Endothelial cell of umbilical vein (primary cell): ENCODE measurements around the gene TTC13. TPM values are rescaled to one million over a fixed set of nuclear protein-coding genes. Genes with fewer than 3 reads are reported as not detected.

ENCODE experiments used
- BruUV-seq: library from RNA; stranded (reverse); fragments of 400-500 nt; replicated peaks from 2 replicates; lab custom pipeline; 2021; lab: Mats Ljungman, UMichigan
- CTCF ChIA-PET: fragments of 300-600, 350-600 bp; sonication (Branson Sonifier 250); formaldehyde crosslinking; loops from one replicate; lab custom pipeline; 2021; ENCODE audit warnings: antibody characterized with exemption, inconsistent platforms; lab: Charles Lee
- POLR2A ChIA-PET: fragments of 300-600, 350-600 bp; sonication (Branson Sonifier 250); formaldehyde crosslinking; loops from one replicate; lab custom pipeline; 2021; ENCODE audit warnings: antibody characterized with exemption, inconsistent platforms; lab: Charles Lee
- DNase-seq: peaks from one replicate; pipeline ENCODE4 v3.0.0-alpha.2; 2011; ENCODE audit warnings: low read depth, low spot score
- FAIRE-seq: peaks from 2 replicates; lab custom pipeline; 2011; peaks lifted over from hg19 to GRCh38; lab: Jason Lieb, UNC
- H2AFZ ChIP-seq: 2 replicates; pipeline ENCODE4 v1.6.0; 2012; ENCODE audit warnings: low read depth, low read length, control low read depth, inconsistent platforms
- H3K27ac ChIP-seq: 2 replicates; pipeline ENCODE4 v1.5.1; 2011; ENCODE audit warnings: low read depth, mild to moderate bottlenecking, control low read depth, low read length, moderate library complexity; ENCODE audit not compliant: insufficient read depth
- H3K27me3 ChIP-seq, 2 experiments: 2 replicates each; pipeline versions ENCODE4 v1.6.0 to v1.6.1; 2011; ENCODE audit warnings: low read length in 2 of 2, mixed read lengths in 1 of 2; ENCODE audit not compliant: control insufficient read depth in 2 of 2, insufficient read depth in 2 of 2
- H3K36me3 ChIP-seq, 2 experiments: 2 replicates in 1 of 2; 3 replicates in 1 of 2; pipeline ENCODE4 v1.5.1; 2011; ENCODE audit warnings: low read length in 2 of 2, mild to moderate bottlenecking in 1 of 2, moderate library complexity in 1 of 2; ENCODE audit not compliant: control insufficient read depth in 2 of 2, insufficient read depth in 2 of 2; ENCODE audit errors: extremely low read depth in 1 of 2
- H3K4me1 ChIP-seq: 3 replicates; pipeline ENCODE4 v1.5.1; 2011; ENCODE audit warnings: mild to moderate bottlenecking, low read length; ENCODE audit not compliant: control insufficient read depth, insufficient read depth; ENCODE audit errors: extremely low read depth
- H3K4me2 ChIP-seq: 2 replicates; pipeline ENCODE4 v1.6.1; 2011; ENCODE audit warnings: low read length, control low read depth, mixed read lengths; ENCODE audit not compliant: insufficient read depth
- H3K4me3 ChIP-seq, 3 experiments: fragments of 200-600 bp in 1 of 3; sonication (generic), shearing (Covaris generic) in 1 of 3; replicated peaks in 1 of 3; 2 replicates each; pipeline ENCODE4 v1.5.1; 2011 to 2016; ENCODE audit warnings: control low read depth in 3 of 3, low read length in 3 of 3, mild to moderate bottlenecking in 2 of 3, inconsistent platforms in 1 of 3, low read depth in 1 of 3, moderate library complexity in 1 of 3; ENCODE audit not compliant: insufficient read depth in 1 of 3
- H3K79me2 ChIP-seq: 2 replicates; pipeline ENCODE4 v1.6.0; 2012; ENCODE audit warnings: low read length, inconsistent platforms; ENCODE audit not compliant: control insufficient read depth, insufficient read depth
- H3K9ac ChIP-seq: replicated peaks from 2 replicates; pipeline ENCODE3; 2011; ENCODE audit warnings: low read length, control low read depth; ENCODE audit not compliant: insufficient read depth; ENCODE audit errors: extremely low read depth
- H3K9me1 ChIP-seq: replicated peaks from 3 replicates; pipeline ENCODE4 v1.6.0; 2011; ENCODE audit warnings: mild to moderate bottlenecking, low read length; ENCODE audit not compliant: control insufficient read depth, insufficient read depth; ENCODE audit errors: extremely low read depth
- H3K9me3 ChIP-seq: replicated peaks from 2 replicates; pipeline ENCODE4 v1.5.1; 2012; ENCODE audit warnings: low read length, inconsistent platforms; ENCODE audit not compliant: control insufficient read depth, insufficient read depth
- H4K20me1 ChIP-seq: replicated peaks from 2 replicates; pipeline ENCODE3; 2011; ENCODE audit warnings: mild to moderate bottlenecking, low read length; ENCODE audit not compliant: control insufficient read depth, insufficient read depth; ENCODE audit errors: extremely low read depth
- EZH2 ChIP-seq: IDR thresholded peaks from 2 replicates; pipeline ENCODE4 v1.6.1; 2012; ENCODE audit warnings: borderline replicate concordance, low read depth, mild to moderate bottlenecking, moderate library complexity, low read length, inconsistent platforms; ENCODE audit not compliant: severe bottlenecking
- FOS ChIP-seq: IDR thresholded peaks from 2 replicates; pipeline ENCODE4 v1.6.1; 2011; ENCODE audit warnings: mild to moderate bottlenecking, low read length, moderate library complexity, borderline replicate concordance; ENCODE audit not compliant: insufficient read depth
- GATA2 ChIP-seq: IDR thresholded peaks from 2 replicates; pipeline ENCODE4 v1.7.0; 2011; ENCODE audit warnings: low read depth, mild to moderate bottlenecking, moderate library complexity, mixed read lengths, low read length; ENCODE audit not compliant: insufficient read length, insufficient read depth
- MYC ChIP-seq: IDR thresholded peaks from one replicate; pipeline ENCODE4 v1.6.1; 2011; ENCODE audit warnings: mild to moderate bottlenecking, low read depth, low read length
- POLR2AphosphoS5 ChIP-seq: IDR thresholded peaks from 2 replicates; pipeline ENCODE4 v1.6.1; 2012; ENCODE audit warnings: low read depth, mild to moderate bottlenecking, control low read depth, low read length, moderate library complexity; ENCODE audit not compliant: insufficient read depth
- dilution Hi-C: fragments of 300-500 bp; cut with MboI; formaldehyde crosslinking; loops from one replicate; pipeline ENCODE4 v1.15.0; 2019; ENCODE audit warnings: low sequenced_read_pairs; ENCODE audit not compliant: extremely low pct_ligation_motif_present
- intact Hi-C: fragments of 100-400 bp; cut with micrococcal nuclease; formaldehyde crosslinking; loops from one replicate; pipeline ENCODE4 v1.10.0; 2022
- polyA plus RNA-seq, 4 experiments: library from polyadenylated mRNA; depleted of rRNA in 3 of 4; stranded (reverse) in 3 of 4; unstranded in 1 of 4; fragments of >200 nt; gene quantifications; 2 replicates each; pipeline versions ENCODE4 v1.2.1 to v1.2.3, GENCODE V29; 2011 to 2012; ENCODE audit warnings: missing spikeins in 1 of 4
- total RNA-seq: library from RNA; stranded (reverse); gene quantifications from 2 replicates; pipeline ENCODE4 v1.2.3, GENCODE V29; 2021
- TF ChIP-seq, protein P1 (sequence below), 2 donors: IDR thresholded peaks; 1 replicate in 1 of 2; 2 replicates in 1 of 2; pipeline ENCODE4 v1.5.1; 2011; ENCODE audit warnings: low read length in 2 of 2, mild to moderate bottlenecking in 2 of 2, moderate library complexity in 2 of 2, control low read depth in 1 of 2, inconsistent platforms in 1 of 2, low read depth in 1 of 2; ENCODE audit not compliant: insufficient read depth in 1 of 2; ENCODE audit errors: extremely low read depth in 1 of 2

Gene TTC13
- total and polyA plus RNA-seq, 2 donors (not counting 3 experiments of a cell fraction or from before 2014, with no cell fraction given), result 8.8 to 23.9 TPM

DNA sequence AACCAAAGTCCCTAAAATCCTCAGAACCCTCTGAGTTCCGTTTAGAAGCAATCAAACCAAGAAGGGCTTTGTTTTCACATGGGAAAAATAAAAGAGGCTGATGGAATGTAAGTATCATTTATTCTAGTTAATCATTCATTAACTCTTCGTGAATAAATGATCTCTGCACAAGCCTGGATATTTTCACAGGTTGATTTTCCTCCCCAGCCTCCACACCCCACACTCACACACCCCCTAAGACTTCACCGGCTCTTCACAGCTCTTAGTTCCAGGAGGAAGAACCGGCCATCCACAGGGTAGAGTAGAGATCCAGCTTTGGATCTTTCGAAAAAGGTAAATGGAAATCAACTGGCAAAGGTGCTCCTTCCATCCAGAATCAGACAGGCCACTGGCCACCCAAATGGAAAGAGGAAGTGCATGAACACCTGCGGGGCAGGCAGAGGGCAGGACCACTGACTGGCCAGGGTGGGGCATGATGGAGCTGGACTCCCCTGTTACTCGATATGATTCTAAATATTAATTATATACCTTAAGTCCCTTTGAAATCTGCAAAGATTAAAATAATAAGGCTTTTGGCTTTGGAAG is 120.3 kb downstream of the TTC13 start:
- no peaks in the 10 kb centered on the region for H3K9me3 ChIP-seq
- intact Hi-C loops (no loop called here), dilution Hi-C loops (no loop called here)
- H3K9ac ChIP-seq, result no peak overlapping the region
- no peaks in the 10 kb centered on the region for H4K20me1 ChIP-seq
- H3K4me2 ChIP-seq, result no peak overlapping the region
- DNase-seq, result no peak
- H2AFZ ChIP-seq, result no peak overlapping the region
- H3K79me2 ChIP-seq, result no peaks in the 10 kb centered on the region
- peaks cover 0 to 3% of the 10 kb centered on the region in 2 experiments for H3K36me3 ChIP-seq
- TF ChIP-seq MYC, result no peak
- no peaks in the 10 kb centered on the region for H3K9me1 ChIP-seq
- CTCF ChIA-PET, result interaction anchor here (1.2 kb wide), 1 partner anchor 9 kb away, joined by 3 read pairs; no protein-coding TSS in a partner anchor
- H3K27ac ChIP-seq, result no peak overlapping the region
- peaks cover 4% of the 10 kb centered on the region for H3K4me1 ChIP-seq
- H3K4me3 ChIP-seq, result no peak overlapping the region
- BruUV-seq, result no TSS peak
- POLR2A ChIA-PET, result interaction anchor here (0.7 kb wide), 1 partner anchor 28 kb away, joined by 3 read pairs; no protein-coding TSS in a partner anchor
- no peak for FAIRE-seq
- no peaks in the 10 kb centered on the region for H3K27me3 ChIP-seq

DNA sequence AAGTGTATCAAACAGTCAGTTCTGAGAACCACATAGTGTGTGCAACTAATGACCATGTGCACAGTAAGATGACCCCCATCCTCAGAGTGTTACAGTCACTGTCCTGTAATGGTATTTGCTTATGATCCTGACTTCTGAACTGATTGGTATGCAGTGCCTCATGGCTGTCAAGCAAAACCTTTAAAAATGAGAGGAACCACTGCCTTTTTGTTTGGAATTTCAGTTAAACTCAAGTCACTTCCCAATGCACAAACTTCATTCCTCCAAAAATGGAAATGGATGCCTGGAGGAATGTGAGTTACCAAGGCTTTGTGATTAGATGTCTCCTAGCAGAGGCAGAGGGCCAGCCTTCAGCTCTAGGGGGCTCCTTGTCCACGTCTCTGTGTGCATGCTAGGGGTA is 120.8 kb downstream of the TTC13 start:
- no peak for FAIRE-seq

More for the DNA sequence above, 120.8 kb downstream of the TTC13 start:
- Histone ChIP-seq H3K4me1 (no peaks in the 10 kb centered on the region), H4K20me1 (no peaks in the 10 kb centered on the region), H3K9me1 (no peaks in the 10 kb centered on the region), H3K36me3 (peaks cover 0 to 3% of the 10 kb centered on the region in 2 experiments), H3K27ac (no peak overlapping the region), H3K9me3 (no peaks in the 10 kb centered on the region), H2AFZ (no peak overlapping the region), H3K9ac (no peak overlapping the region), H3K27me3 (no peaks in the 10 kb centered on the region), H3K4me2 (no peak overlapping the region), H3K79me2 (no peaks in the 10 kb centered on the region), H3K4me3 (no peak overlapping the region)
- dilution Hi-C loops (no loop called here), intact Hi-C loops (no loop called here)
- DNase-seq, result no peak
- POLR2A ChIA-PET, result interaction anchor here (0.7 kb wide), 1 partner anchor 28 kb away, joined by 3 read pairs; no protein-coding TSS in a partner anchor
- CTCF ChIA-PET, result interaction anchor here (1.2 kb wide), 1 partner anchor 9 kb away, joined by 3 read pairs; no protein-coding TSS in a partner anchor
- TF ChIP-seq GATA2 (no peak), FOS (no peak), POLR2AphosphoS5 (no peak), EZH2 (no peak)
- TF ChIP-seq, protein P1, sequence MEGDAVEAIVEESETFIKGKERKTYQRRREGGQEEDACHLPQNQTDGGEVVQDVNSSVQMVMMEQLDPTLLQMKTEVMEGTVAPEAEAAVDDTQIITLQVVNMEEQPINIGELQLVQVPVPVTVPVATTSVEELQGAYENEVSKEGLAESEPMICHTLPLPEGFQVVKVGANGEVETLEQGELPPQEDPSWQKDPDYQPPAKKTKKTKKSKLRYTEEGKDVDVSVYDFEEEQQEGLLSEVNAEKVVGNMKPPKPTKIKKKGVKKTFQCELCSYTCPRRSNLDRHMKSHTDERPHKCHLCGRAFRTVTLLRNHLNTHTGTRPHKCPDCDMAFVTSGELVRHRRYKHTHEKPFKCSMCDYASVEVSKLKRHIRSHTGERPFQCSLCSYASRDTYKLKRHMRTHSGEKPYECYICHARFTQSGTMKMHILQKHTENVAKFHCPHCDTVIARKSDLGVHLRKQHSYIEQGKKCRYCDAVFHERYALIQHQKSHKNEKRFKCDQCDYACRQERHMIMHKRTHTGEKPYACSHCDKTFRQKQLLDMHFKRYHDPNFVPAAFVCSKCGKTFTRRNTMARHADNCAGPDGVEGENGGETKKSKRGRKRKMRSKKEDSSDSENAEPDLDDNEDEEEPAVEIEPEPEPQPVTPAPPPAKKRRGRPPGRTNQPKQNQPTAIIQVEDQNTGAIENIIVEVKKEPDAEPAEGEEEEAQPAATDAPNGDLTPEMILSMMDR (IDR thresholded peaks at IDR 0.05; ENCODE audit: extremely low read depth in 1 of 2, insufficient read depth in 1 of 2, low read depth in 1 of 2, low read length in 2 of 2), result no peak
- no TSS peak for BruUV-seq
